Activated CD4-positive, alpha-beta T cell treated with anti-CD3 and anti-CD28 coated beads for 36 hours (primary cell): ENCODE results near the gene RAB43. TPM values are rescaled to one million over a fixed set of nuclear protein-coding genes. Genes with fewer than 3 reads are reported as not detected.

ENCODE experiments used
- ATAC-seq: fragments of 200-7000 bp; cut with Tn5 transposase; one replicate; pipeline ENCODE4 v1.10.0; 2021; ENCODE audit warnings: mild to moderate bottlenecking, moderate library complexity
- CTCF ChIA-PET: fragments of 350-600 bp; sonication (Branson Sonifier 250); formaldehyde crosslinking; loops from one replicate; lab custom pipeline; 2021; ENCODE audit warnings: antibody characterized with exemption; lab: Charles Lee
- POLR2A ChIA-PET: fragments of 350-600 bp; sonication (Branson Sonifier 250); formaldehyde crosslinking; loops from one replicate; lab custom pipeline; 2021; ENCODE audit warnings: antibody characterized with exemption, inconsistent platforms; lab: Charles Lee
- DNase-seq: peaks from one replicate; pipeline ENCODE4 v3.0.0-alpha.2; 2020
- H3K27ac Mint-ChIP-seq: one replicate; pipeline ENCODE4 v1.8.0; 2021; ENCODE audit warnings: mixed read lengths
- H3K27me3 Mint-ChIP-seq: one replicate; pipeline ENCODE4 v1.8.0; 2021; ENCODE audit warnings: mixed read lengths
- H3K36me3 Mint-ChIP-seq: one replicate; pipeline ENCODE4 v1.8.0; 2021; ENCODE audit warnings: low read depth, mixed read lengths
- H3K4me1 Mint-ChIP-seq: one replicate; pipeline ENCODE4 v1.8.0; 2021; ENCODE audit warnings: mixed read lengths
- H3K4me3 Mint-ChIP-seq: one replicate; pipeline ENCODE4 v1.8.0; 2021; ENCODE audit warnings: mild to moderate bottlenecking, moderate library complexity, mixed read lengths
- H3K9me3 Mint-ChIP-seq: one replicate; pipeline ENCODE4 v1.8.0; 2021; ENCODE audit warnings: low read depth, mixed read lengths
- intact Hi-C, 2 experiments: fragments of 100-400 bp; cut with DNase I in 1 of 2; cut with micrococcal nuclease in 1 of 2; formaldehyde crosslinking; loops; one replicate each; pipeline versions ENCODE4 v1.14.2 to v1.15.1; 2022 to 2024; cut with DNase I, micrococcal nuclease
- total RNA-seq, 2 experiments: library from RNA; stranded (reverse); gene quantifications; one replicate each; pipeline ENCODE4 v1.2.3, GENCODE V29; 2021

The RAB43 gene
- total RNA-seq, 2 experiments from 2014 or later: 32.1 to 51.8 TPM

GRCh38 chr3:129061023-129061887 lies 60.3 kb downstream of the RAB43 start:
- Mint-ChIP-seq H3K9me3 (no peaks in the 10 kb centered on the region), H3K27me3 (no peaks in the 10 kb centered on the region), H3K4me3 (no peak overlapping the region), H3K36me3 (no peaks in the 10 kb centered on the region), H3K4me1 (peaks cover 5% of the 10 kb centered on the region), H3K27ac (no peak overlapping the region)
- no peak for ATAC-seq
- POLR2A ChIA-PET: no interaction called here
- DNase-seq: no peak
- intact Hi-C loops: no loop called here
- CTCF ChIA-PET: interaction anchor here (1.5 to 2.5 kb wide), 2 partner anchors 8 to 184 kb away, joined by 3 to 8 read pairs; no protein-coding TSS in a partner anchor

GRCh38 chr3:129060276-129061022 lies 61.2 kb downstream of the RAB43 start, which contains the start of gene GP9:
GP9 (plus strand) TSS chr3:129060779; CDS start chr3:129061740, 961 bp downstream.
- Mint-ChIP-seq H3K27me3 (no peaks in the 10 kb centered on the region), H3K27ac (no peak within 1 kb of the TSS), H3K9me3 (no peaks in the 10 kb centered on the region), H3K36me3 (no peaks in the 10 kb centered on the region), H3K4me3 (no peak within 1 kb of the TSS), H3K4me1 (peaks cover 5% of the 10 kb centered on the region)
- ChIA-PET POLR2A (interaction anchor here (0.5 kb wide), 1 partner anchor 9 kb away, joined by 6 read pairs; no protein-coding TSS in a partner anchor), CTCF (interaction anchor here (1.5 kb wide), 1 partner anchor 9 kb away, joined by 3 read pairs; no protein-coding TSS in a partner anchor)
- DNase-seq (no peak), ATAC-seq (peak; percentile 42)
- intact Hi-C loops: no loop called here

DNA sequence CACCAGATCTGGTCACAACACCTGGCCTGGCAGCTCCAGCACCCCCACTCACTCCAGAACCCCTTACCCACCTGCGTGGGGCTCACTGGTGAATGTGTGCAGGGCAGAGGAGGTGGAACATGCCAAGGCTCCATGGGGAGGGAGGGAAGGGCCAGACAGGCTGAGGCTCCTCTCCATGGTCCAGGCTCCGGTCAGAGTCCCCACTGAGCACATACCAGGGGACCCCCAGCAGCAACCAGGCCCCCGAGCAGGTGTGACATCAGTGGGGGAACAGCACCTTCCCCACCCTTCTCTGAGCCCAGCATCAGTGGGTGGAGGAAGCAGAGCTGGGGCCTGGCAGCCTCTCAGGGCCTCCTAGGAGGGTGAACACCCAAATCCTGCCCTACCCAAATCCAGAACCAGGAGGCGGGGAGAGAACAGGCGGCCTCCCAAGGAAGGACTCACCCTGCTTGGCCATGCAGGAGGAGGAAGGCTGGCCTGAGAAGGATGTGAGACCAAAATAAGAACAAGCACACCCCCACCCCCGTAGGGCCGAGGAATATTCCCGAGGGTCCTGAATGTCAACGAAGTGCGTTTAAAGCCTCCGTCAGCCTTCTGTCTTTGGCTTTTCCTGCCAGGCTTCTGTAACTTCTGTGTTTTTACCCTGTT lies 62.2 kb downstream of the RAB43 start:
- POLR2A ChIA-PET: no interaction called here
- CTCF ChIA-PET: interaction anchor here (1.5 kb wide), 1 partner anchor 10 kb away, joined by 3 read pairs; no protein-coding TSS in a partner anchor
- ATAC-seq (no peak), DNase-seq (no peak)
- Mint-ChIP-seq H3K4me3 (no peak overlapping the region), H3K36me3 (no peaks in the 10 kb centered on the region), H3K4me1 (peaks cover 5% of the 10 kb centered on the region), H3K27ac (no peak overlapping the region), H3K9me3 (no peaks in the 10 kb centered on the region), H3K27me3 (no peaks in the 10 kb centered on the region)
- intact Hi-C loops: no loop called here

DNA sequence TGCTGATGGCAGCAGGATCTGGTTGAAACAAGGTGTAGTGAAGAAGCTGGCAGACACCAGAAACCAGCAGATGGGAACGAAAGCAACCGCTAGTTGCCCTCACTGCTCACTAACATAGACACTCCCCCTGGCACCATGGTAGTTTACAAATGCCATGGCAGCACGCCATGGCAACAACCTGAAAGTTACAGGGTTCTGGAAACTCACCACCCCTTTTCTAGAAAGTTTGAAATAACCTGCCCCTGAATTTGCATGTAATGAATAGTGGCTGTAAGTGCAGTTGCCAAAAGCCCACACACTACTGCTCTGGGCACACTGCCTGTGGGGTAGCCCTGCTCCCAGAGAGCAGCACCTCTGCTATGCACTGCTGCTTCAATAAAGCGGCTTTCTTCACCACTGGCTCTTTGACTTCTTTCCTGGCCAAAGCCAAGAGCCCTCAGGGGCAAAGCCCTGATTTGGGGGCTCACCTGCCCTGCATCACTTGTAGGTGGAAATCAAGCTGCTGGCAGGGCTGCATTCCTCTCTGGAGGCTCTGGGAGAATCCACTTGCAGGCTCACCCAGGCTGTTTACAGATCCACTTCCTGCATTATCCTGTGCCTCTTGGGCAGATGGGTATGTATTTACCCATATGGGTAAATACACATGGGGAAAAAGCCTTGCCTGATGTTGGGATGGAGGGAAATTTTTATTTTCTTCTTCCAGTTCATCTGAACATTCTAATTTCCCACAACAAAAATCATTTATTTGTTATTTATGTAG lies 63.0 kb downstream of the RAB43 start:
- intact Hi-C loops: no loop called here
- ATAC-seq: peak; percentile 50
- ChIA-PET CTCF (no interaction called here), POLR2A (no interaction called here)
- Mint-ChIP-seq H3K9me3 (no peaks in the 10 kb centered on the region), H3K4me3 (no peak overlapping the region), H3K27ac (no peak overlapping the region), H3K36me3 (no peaks in the 10 kb centered on the region), H3K27me3 (no peaks in the 10 kb centered on the region), H3K4me1 (peaks cover 10% of the 10 kb centered on the region)
- DNase-seq: peak; percentile 41

GRCh38 chr3:129057249-129057648 lies 64.4 kb downstream of the RAB43 start:
- Mint-ChIP-seq H3K9me3 (no peaks in the 10 kb centered on the region), H3K36me3 (no peaks in the 10 kb centered on the region), H3K27ac (no peak overlapping the region), H3K4me3 (no peak overlapping the region), H3K27me3 (no peaks in the 10 kb centered on the region), H3K4me1 (peaks cover 14% of the 10 kb centered on the region)
- ATAC-seq (no peak), DNase-seq (no peak)
- ChIA-PET CTCF (no interaction called here), POLR2A (no interaction called here)
- intact Hi-C loops: no loop called here

- Mint-ChIP-seq H3K4me3 (no peak overlapping the region), H3K36me3 (no peaks in the 10 kb centered on the region), H3K27ac (peak overlapping the region; percentile 8), H3K4me1 (peaks cover 14% of the 10 kb centered on the region), H3K27me3 (no peaks in the 10 kb centered on the region), H3K9me3 (no peaks in the 10 kb centered on the region)
- no peak for DNase-seq
- intact Hi-C loops: no loop called here
- CTCF ChIA-PET: interaction anchor here (1.6 kb wide), 1 partner anchor 106 kb away, joined by 3 read pairs; no protein-coding TSS in a partner anchor
- no peak for ATAC-seq
- POLR2A ChIA-PET: no interaction called here
Measured at GRCh38 chr3:129056451-129057173, 65.0 kb downstream of the RAB43 start.

DNA sequence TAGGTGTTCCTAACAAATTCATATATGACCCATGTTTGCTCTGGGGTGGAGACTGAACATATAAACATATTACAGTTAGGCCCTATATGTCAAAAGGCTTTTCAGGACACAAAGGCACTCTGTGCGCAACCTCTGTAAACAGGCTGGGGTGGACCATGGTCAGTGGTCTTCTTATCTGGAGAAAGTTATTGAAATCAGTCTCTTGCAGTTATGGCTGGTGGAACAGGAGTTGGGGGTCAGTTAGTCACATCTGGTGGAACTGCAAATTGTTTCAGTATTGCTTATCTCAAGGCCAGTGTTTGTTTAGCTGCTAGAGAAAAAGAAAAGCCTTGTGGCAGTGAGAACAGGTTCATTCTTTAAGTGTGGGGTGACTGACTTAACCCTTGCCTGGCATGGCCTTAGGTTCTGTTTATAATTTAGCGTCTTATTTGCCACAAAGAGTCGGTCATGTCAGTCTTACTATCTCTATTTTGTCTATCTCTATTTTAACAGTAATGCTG lies 66.9 kb downstream of the RAB43 start:
- intact Hi-C loops: no loop called here
- Mint-ChIP-seq H3K27me3 (no peaks in the 10 kb centered on the region), H3K4me1 (peaks cover 14% of the 10 kb centered on the region), H3K27ac (peak overlapping the region; percentile 76), H3K9me3 (no peaks in the 10 kb centered on the region), H3K36me3 (no peaks in the 10 kb centered on the region), H3K4me3 (no peak overlapping the region)
- DNase-seq (no peak), ATAC-seq (no peak)
- ChIA-PET CTCF (interaction anchor here (0.7 to 6.1 kb wide), 11 partner anchors 9 to 191 kb away, joined by 3 to 97 read pairs (median 8); partner anchors contain the start of genes CFAP92 and COPG1), POLR2A (no interaction called here)

GRCh38 chr3:129052675-129053074 lies 68.9 kb downstream of the RAB43 start:
- H3K27ac Mint-ChIP-seq: no peak overlapping the region
- H3K27me3 Mint-ChIP-seq: no peaks in the 10 kb centered on the region
- DNase-seq: no peak
- CTCF ChIA-PET: interaction anchor here (0.5 to 6.1 kb wide), 32 partner anchors 11 to 411 kb away, joined by 3 to 97 read pairs (median 6); partner anchors contain the start of genes CFAP92, COPG1, HMCES and RAB43
- intact Hi-C loops: loop anchor here (1.0 to 2.0 kb wide), 9 partner anchors 15 to 197 kb away; partner anchors contain the start of genes ISY1 (in 2 of the 2), COPG1 (in 1 of the 2) and RAB43 (in 1 of the 2)
- no peak for ATAC-seq
- H3K36me3 Mint-ChIP-seq: no peaks in the 10 kb centered on the region
- H3K9me3 Mint-ChIP-seq: peaks cover 5% of the 10 kb centered on the region
- POLR2A ChIA-PET: no interaction called here
- no peak overlapping the region for H3K4me3 Mint-ChIP-seq
- H3K4me1 Mint-ChIP-seq: peaks cover 10% of the 10 kb centered on the region

DNA sequence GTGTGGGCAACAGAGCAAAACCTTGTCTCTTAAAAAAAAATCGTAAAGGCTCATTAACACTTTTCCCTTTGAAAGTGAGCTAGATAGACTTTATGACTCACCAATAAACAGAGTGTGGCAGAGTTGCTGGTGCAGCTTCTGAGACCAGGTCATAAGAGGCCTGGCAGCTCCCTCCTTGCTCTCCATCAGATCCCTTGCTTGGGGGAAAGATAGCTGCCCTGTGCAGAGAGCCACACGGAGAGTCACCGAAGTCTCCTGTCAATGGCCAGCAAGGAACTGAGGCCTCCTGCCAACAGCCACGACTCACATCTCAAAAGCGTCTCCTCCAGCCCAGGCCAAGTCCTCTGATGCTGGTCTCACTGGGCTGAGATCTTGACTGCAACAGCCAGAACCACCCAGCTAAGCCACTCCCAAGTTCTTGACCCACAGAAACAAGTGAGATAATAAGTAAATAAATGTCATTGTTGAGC lies 69.7 kb downstream of the RAB43 start:
- POLR2A ChIA-PET: interaction anchor here (0.5 to 0.7 kb wide), 2 partner anchors 8 to 367 kb away, joined by 3 to 6 read pairs; no protein-coding TSS in a partner anchor
- Mint-ChIP-seq H3K36me3 (no peaks in the 10 kb centered on the region), H3K4me3 (no peak overlapping the region), H3K27ac (no peak overlapping the region), H3K4me1 (peaks cover 10% of the 10 kb centered on the region), H3K27me3 (no peaks in the 10 kb centered on the region), H3K9me3 (peaks cover 5% of the 10 kb centered on the region)
- ATAC-seq (no peak), DNase-seq (no peak)
- intact Hi-C loops: loop anchor here in 1 of 2 experiments (2.0 kb wide), 1 partner anchor 69 kb away; the partner anchor contains the start of gene RAB43
- CTCF ChIA-PET: interaction anchor here (0.7 to 6.1 kb wide), 16 partner anchors 10 to 250 kb away, joined by 3 to 97 read pairs (median 4); partner anchors contain the start of genes CFAP92 and COPG1
